HG03060 (cell line): ENCODE results near the gene FGF13.

ENCODE experiments used
- ATAC-seq: cut with Tn5 transposase; IDR thresholded peaks from one replicate; pipeline ENCODE4 v1.9.1; 2021; ENCODE audit warnings: low read depth, moderate number of reproducible peaks; ENCODE audit not compliant: unreplicated experiment

Gene FGF13

GRCh38 chrX:138711399-138712347, at the start of gene FGF13:
FGF13 (minus strand) TSS chrX:138711717; CDS start chrX:138711003, 714 bp downstream.
- no peak for ATAC-seq

- no peak for ATAC-seq
Measured at GRCh38 chrX:138759217-138759943, 47.9 kb upstream of the FGF13 start.

- ATAC-seq = no peak
Measured at GRCh38 chrX:138756234-138756633, 44.7 kb upstream of the FGF13 start.

- no peak for ATAC-seq
Measured at GRCh38 chrX:138754861-138755260, 43.3 kb upstream of the FGF13 start.

- no peak for ATAC-seq
Measured at GRCh38 chrX:138748480-138748879, 37.0 kb upstream of the FGF13 start.

GRCh38 chrX:138745196-138745595, 33.7 kb upstream of the FGF13 start:
- ATAC-seq = no peak

GRCh38 chrX:138742217-138742616, 30.7 kb upstream of the FGF13 start:
- ATAC-seq = no peak

- no peak for ATAC-seq
Measured at GRCh38 chrX:138740341-138740740, 28.8 kb upstream of the FGF13 start.

GRCh38 chrX:138723301-138723700, 11.8 kb upstream of the FGF13 start:
- ATAC-seq = no peak

GRCh38 chrX:138719396-138719795, 7.9 kb upstream of the FGF13 start:
- ATAC-seq = no peak

- ATAC-seq = no peak
Measured at GRCh38 chrX:138718941-138719340, 7.4 kb upstream of the FGF13 start.

GRCh38 chrX:138710866-138711341, 613 bp downstream of the FGF13 start:
- ATAC-seq = no peak

GRCh38 chrX:138709886-138710791, 1.4 kb downstream of the FGF13 start:
- ATAC-seq = no peak

GRCh38 chrX:138708268-138708667, 3.2 kb downstream of the FGF13 start:
- ATAC-seq = no peak

- ATAC-seq = no peak
Measured at GRCh38 chrX:138704596-138704995, 6.9 kb downstream of the FGF13 start.

- ATAC-seq = no peak
Measured at GRCh38 chrX:138704101-138704500, 7.4 kb downstream of the FGF13 start.

- no peak for ATAC-seq
Measured at GRCh38 chrX:138692591-138692990, 18.9 kb downstream of the FGF13 start.

- ATAC-seq = no peak
Measured at GRCh38 chrX:138691186-138691585, 20.3 kb downstream of the FGF13 start.

- no peak for ATAC-seq
Measured at GRCh38 chrX:138690591-138690990, 20.9 kb downstream of the FGF13 start.

GRCh38 chrX:138683600-138683999, 27.9 kb downstream of the FGF13 start:
- ATAC-seq = no peak
